Ovary (tissue), 3 donors: Measurements from ENCODE around the gene STK38L.

Source experiments
- EP300 ChIP-seq: sonication (generic); formaldehyde crosslinking; IDR thresholded peaks from one replicate; pipeline ENCODE4 v1.6.1; 2017; ENCODE audit warnings: antibody characterized with exemption
- POLR2A ChIP-seq: fragments of 450-650 bp; IDR thresholded peaks from one replicate; pipeline ENCODE4 v1.6.1; 2017; ENCODE audit warnings: antibody characterized with exemption, mild to moderate bottlenecking, moderate library complexity
- TF ChIP-seq, protein P1 (sequence below), 3 donors: fragments of 450-650 bp in 2 of 3; fragments of 200-600 bp in 1 of 3; IDR thresholded peaks; one replicate each; pipeline versions ENCODE4 v1.5.1 to v1.8.0; 2016 to 2022; ENCODE audit warnings: antibody characterized with exemption in 3 of 3, mild to moderate bottlenecking in 1 of 3
- donor health status: DM: no; HTN: no; CAD: no.

DNA sequence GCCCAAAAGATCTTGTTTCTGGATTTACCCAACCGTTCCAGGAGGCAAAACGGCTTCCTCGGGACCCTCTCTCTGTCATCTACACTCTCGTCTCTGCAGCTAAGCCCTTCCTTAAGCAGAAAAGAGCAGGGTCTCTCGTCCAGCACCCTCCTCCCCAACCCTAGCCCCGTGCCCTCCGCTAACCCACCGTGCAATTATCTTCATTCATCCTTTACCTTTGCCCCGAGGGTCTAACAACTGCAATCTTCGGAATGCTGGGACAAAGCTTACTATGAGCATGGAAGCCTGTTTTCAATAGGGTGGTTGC lies 88.3 kb downstream of the STK38L start:
- TF ChIP-seq, protein P1, sequence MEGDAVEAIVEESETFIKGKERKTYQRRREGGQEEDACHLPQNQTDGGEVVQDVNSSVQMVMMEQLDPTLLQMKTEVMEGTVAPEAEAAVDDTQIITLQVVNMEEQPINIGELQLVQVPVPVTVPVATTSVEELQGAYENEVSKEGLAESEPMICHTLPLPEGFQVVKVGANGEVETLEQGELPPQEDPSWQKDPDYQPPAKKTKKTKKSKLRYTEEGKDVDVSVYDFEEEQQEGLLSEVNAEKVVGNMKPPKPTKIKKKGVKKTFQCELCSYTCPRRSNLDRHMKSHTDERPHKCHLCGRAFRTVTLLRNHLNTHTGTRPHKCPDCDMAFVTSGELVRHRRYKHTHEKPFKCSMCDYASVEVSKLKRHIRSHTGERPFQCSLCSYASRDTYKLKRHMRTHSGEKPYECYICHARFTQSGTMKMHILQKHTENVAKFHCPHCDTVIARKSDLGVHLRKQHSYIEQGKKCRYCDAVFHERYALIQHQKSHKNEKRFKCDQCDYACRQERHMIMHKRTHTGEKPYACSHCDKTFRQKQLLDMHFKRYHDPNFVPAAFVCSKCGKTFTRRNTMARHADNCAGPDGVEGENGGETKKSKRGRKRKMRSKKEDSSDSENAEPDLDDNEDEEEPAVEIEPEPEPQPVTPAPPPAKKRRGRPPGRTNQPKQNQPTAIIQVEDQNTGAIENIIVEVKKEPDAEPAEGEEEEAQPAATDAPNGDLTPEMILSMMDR (IDR thresholded peaks at IDR 0.05) = no peak
- TF ChIP-seq POLR2A (no peak), EP300 (no peak)
